ENCODE data around the gene ZDHHC22. TPM values are rescaled to one million over a fixed set of nuclear protein-coding genes. Genes with fewer than 3 reads are reported as not detected.

The ZDHHC22 gene
- total RNA-seq, 3 donors from 2014 or later, result 1.7 TPM; not detected in 2

GRCh38 chr14:77099425-77100167 lies 42.0 kb downstream of the ZDHHC22 start:
- no peak for TF ChIP-seq CTCF (IDR thresholded peaks at IDR 0.05)
- intact Hi-C loops (cut with DNase I, micrococcal nuclease), result no loop called here
- H3K9me3 ChIP-seq, result no peaks in the 10 kb centered on the region
- peaks cover 49% of the 10 kb centered on the region for H3K4me1 ChIP-seq (ENCODE audit: low read depth)
- no peak overlapping the region for H3K4me3 ChIP-seq
- DNase-seq, result peak in 1 of 3 donors; percentile 58
- ATAC-seq, result no peak
- no peaks in the 10 kb centered on the region for H3K36me3 ChIP-seq (ENCODE audit: low read depth)

GRCh38 chr14:77098529-77099353 lies 42.9 kb downstream of the ZDHHC22 start:
- TF ChIP-seq CTCF (IDR thresholded peaks at IDR 0.05), result no peak
- Histone ChIP-seq H3K4me3 (peak overlapping the region; percentile 71), H3K9me3 (no peaks in the 10 kb centered on the region), H3K4me1 (ENCODE audit: low read depth) (peaks cover 49% of the 10 kb centered on the region), H3K36me3 (ENCODE audit: low read depth) (no peaks in the 10 kb centered on the region)
- intact Hi-C loops (cut with DNase I, micrococcal nuclease), result no loop called here
- DNase-seq (peak; percentile 61 to 81 (median 80)), ATAC-seq (peak; percentile 34)

GRCh38 chr14:77097700-77098528 lies 43.7 kb downstream of the ZDHHC22 start, which contains the start of gene CIPC:
Gene CIPC, plus strand, starts transcription at chr14:77098258. Its CDS starts 7,451 bp downstream, at chr14:77105709.
- intact Hi-C loops (cut with DNase I, micrococcal nuclease), result no loop called here
- Histone ChIP-seq H3K4me1 (ENCODE audit: low read depth) (peaks cover 48% of the 10 kb centered on the region), H3K9me3 (no peaks in the 10 kb centered on the region), H3K36me3 (ENCODE audit: low read depth) (no peaks in the 10 kb centered on the region), H3K4me3 (peak within 1 kb of the TSS; percentile 71)
- TF ChIP-seq CTCF (IDR thresholded peaks at IDR 0.05), result peak; percentile 5
- ATAC-seq (peak; percentile 93), DNase-seq (peak; percentile 100)

GRCh38 chr14:77097006-77097699 lies 44.4 kb downstream of the ZDHHC22 start:
- H3K4me3 ChIP-seq, result peak overlapping the region; percentile 71
- TF ChIP-seq CTCF (IDR thresholded peaks at IDR 0.05), result no peak
- H3K9me3 ChIP-seq, result peaks cover 2% of the 10 kb centered on the region
- H3K36me3 ChIP-seq (ENCODE audit: low read depth), result no peaks in the 10 kb centered on the region
- ATAC-seq (peak; percentile 37), DNase-seq (no peak)
- intact Hi-C loops (cut with DNase I, micrococcal nuclease), result no loop called here
- peaks cover 40% of the 10 kb centered on the region for H3K4me1 ChIP-seq (ENCODE audit: low read depth)
